GM19193 (cell line): ENCODE results near the gene CEP85L.

Experiments used
- POLR2A ChIP-seq: IDR thresholded peaks from 4 replicates; pipeline ENCODE4 v1.6.1; 2011; ENCODE audit not compliant: insufficient read depth, insufficient read length; ENCODE audit errors: extremely low read depth

CEP85L gene

GRCh38 chr6:118646977-118647376, 4.4 kb downstream of the CEP85L start:
- no peak for TF ChIP-seq POLR2A

GRCh38 chr6:118645395-118645794, 6.0 kb downstream of the CEP85L start:
- no peak for TF ChIP-seq POLR2A

GRCh38 chr6:118644007-118644406, 7.4 kb downstream of the CEP85L start:
- no peak for TF ChIP-seq POLR2A

GRCh38 chr6:118641042-118641441, 10.3 kb downstream of the CEP85L start:
- no peak for TF ChIP-seq POLR2A

- no peak for TF ChIP-seq POLR2A
These were observed 12.1 kb downstream of the CEP85L start for GRCh38 chr6:118639054-118639964.

GRCh38 chr6:118638288-118638687, 13.1 kb downstream of the CEP85L start:
- TF ChIP-seq POLR2A, result no peak

GRCh38 chr6:118635909-118636735, 15.3 kb downstream of the CEP85L start:
- no peak for TF ChIP-seq POLR2A

- TF ChIP-seq POLR2A, result no peak
These were observed 19.0 kb downstream of the CEP85L start for GRCh38 chr6:118632359-118632758.

- TF ChIP-seq POLR2A, result no peak
These were observed 20.5 kb downstream of the CEP85L start for GRCh38 chr6:118630923-118631322.

- TF ChIP-seq POLR2A, result no peak
These were observed 21.3 kb downstream of the CEP85L start for GRCh38 chr6:118630067-118630466.

- no peak for TF ChIP-seq POLR2A
These were observed 23.7 kb downstream of the CEP85L start for GRCh38 chr6:118627724-118628123.

- TF ChIP-seq POLR2A, result no peak
These were observed 25.6 kb downstream of the CEP85L start for GRCh38 chr6:118625833-118626232.

GRCh38 chr6:118621799-118622470, 29.5 kb downstream of the CEP85L start:
- no peak for TF ChIP-seq POLR2A

GRCh38 chr6:118620202-118620601, 31.2 kb downstream of the CEP85L start:
- TF ChIP-seq POLR2A, result no peak
